GM12872 (cell line): Measurements from ENCODE around the gene CHN2.

Source experiments
- CTCF ChIP-seq: IDR thresholded peaks from 3 replicates; pipeline ENCODE4 v1.5.1; 2011; ENCODE audit warnings: low read depth, mild to moderate bottlenecking, low read length, moderate library complexity; ENCODE audit not compliant: insufficient read depth

Gene CHN2

GRCh38 chr7:29275018-29275318 is 80.4 kb downstream of the CHN2 start:
- TF ChIP-seq CTCF = no peak

- TF ChIP-seq CTCF = no peak
Measured at GRCh38 chr7:29275493-29275892, 80.9 kb downstream of the CHN2 start.

GRCh38 chr7:29276199-29276598 is 81.6 kb downstream of the CHN2 start:
- no peak for TF ChIP-seq CTCF

GRCh38 chr7:29276806-29277205 is 82.2 kb downstream of the CHN2 start:
- no peak for TF ChIP-seq CTCF

GRCh38 chr7:29277436-29278215 is 83.1 kb downstream of the CHN2 start:
- no peak for TF ChIP-seq CTCF

GRCh38 chr7:29278337-29279069 is 83.9 kb downstream of the CHN2 start:
- no peak for TF ChIP-seq CTCF

GRCh38 chr7:29281782-29282541 is 87.4 kb downstream of the CHN2 start:
- TF ChIP-seq CTCF = no peak
